ENCODE data around the gene CDK16.
"Not testable (repeated sequence)": the region's sequence is repeated elsewhere in the genome, so short reads cannot be mapped to it uniquely, and the experiment has no call there.

The CDK16 gene

GRCh38 chrX:47257620-47258019, 39.1 kb downstream of the CDK16 start:
- H3K36me3 ChIP-seq (ENCODE audit: control insufficient read depth, insufficient read depth, low read length); H3K9me3 ChIP-seq (ENCODE audit: control insufficient read depth, low read length); H3K9ac ChIP-seq (ENCODE audit: low read length); H3K27me3 ChIP-seq (ENCODE audit: control insufficient read depth, insufficient read depth, low read length); H3K4me1 ChIP-seq (ENCODE audit: control insufficient read depth, insufficient read depth, low read length); H3K4me3 ChIP-seq (ENCODE audit: low read length): not testable (repeated sequence)

- Histone ChIP-seq H3K4me3 (ENCODE audit: low read length) (no peak overlapping the region), H3K4me1 (ENCODE audit: control insufficient read depth, insufficient read depth, low read length) (no peaks in the 10 kb centered on the region), H3K36me3 (ENCODE audit: control insufficient read depth, insufficient read depth, low read length) (no peaks in the 10 kb centered on the region), H3K9ac (ENCODE audit: low read length) (no peak overlapping the region), H3K27me3 (ENCODE audit: control insufficient read depth, insufficient read depth, low read length) (no peaks in the 10 kb centered on the region), H3K9me3 (ENCODE audit: control insufficient read depth, low read length) (no peaks in the 10 kb centered on the region)
These were observed 46.1 kb downstream of the CDK16 start for GRCh38 chrX:47264483-47265173.

- H3K27me3 ChIP-seq (ENCODE audit: control insufficient read depth, insufficient read depth, low read length), result no peaks in the 10 kb centered on the region
- no peak overlapping the region for H3K4me3 ChIP-seq (ENCODE audit: low read length)
- H3K9ac ChIP-seq (ENCODE audit: low read length), result no peak overlapping the region
- H3K9me3 ChIP-seq (ENCODE audit: control insufficient read depth, low read length), result no peaks in the 10 kb centered on the region
- H3K4me1 ChIP-seq (ENCODE audit: control insufficient read depth, insufficient read depth, low read length), result no peaks in the 10 kb centered on the region
- H3K36me3 ChIP-seq (ENCODE audit: control insufficient read depth, insufficient read depth, low read length), result no peaks in the 10 kb centered on the region
These were observed 48.2 kb downstream of the CDK16 start for GRCh38 chrX:47266643-47267042.

- no peaks in the 10 kb centered on the region for H3K4me1 ChIP-seq (ENCODE audit: control insufficient read depth, insufficient read depth, low read length)
- H3K4me3 ChIP-seq (ENCODE audit: low read length), result no peak overlapping the region
- H3K9ac ChIP-seq (ENCODE audit: low read length), result no peak overlapping the region
- H3K9me3 ChIP-seq (ENCODE audit: control insufficient read depth, low read length), result no peaks in the 10 kb centered on the region
- no peaks in the 10 kb centered on the region for H3K27me3 ChIP-seq (ENCODE audit: control insufficient read depth, insufficient read depth, low read length)
- no peaks in the 10 kb centered on the region for H3K36me3 ChIP-seq (ENCODE audit: control insufficient read depth, insufficient read depth, low read length)
These were observed 53.5 kb downstream of the CDK16 start for GRCh38 chrX:47272013-47272408.

- Histone ChIP-seq H3K4me1 (ENCODE audit: control insufficient read depth, insufficient read depth, low read length) (no peaks in the 10 kb centered on the region), H3K36me3 (ENCODE audit: control insufficient read depth, insufficient read depth, low read length) (no peaks in the 10 kb centered on the region), H3K27me3 (ENCODE audit: control insufficient read depth, insufficient read depth, low read length) (no peaks in the 10 kb centered on the region), H3K9me3 (ENCODE audit: control insufficient read depth, low read length) (no peaks in the 10 kb centered on the region), H3K9ac (ENCODE audit: low read length) (no peak overlapping the region), H3K4me3 (ENCODE audit: low read length) (no peak overlapping the region)
These were observed 54.7 kb downstream of the CDK16 start for GRCh38 chrX:47273011-47273730.

- Histone ChIP-seq H3K4me3 (ENCODE audit: low read length) (no peak overlapping the region), H3K9ac (ENCODE audit: low read length) (no peak overlapping the region), H3K36me3 (ENCODE audit: control insufficient read depth, insufficient read depth, low read length) (no peaks in the 10 kb centered on the region), H3K4me1 (ENCODE audit: control insufficient read depth, insufficient read depth, low read length) (no peaks in the 10 kb centered on the region), H3K9me3 (ENCODE audit: control insufficient read depth, low read length) (no peaks in the 10 kb centered on the region), H3K27me3 (ENCODE audit: control insufficient read depth, insufficient read depth, low read length) (no peaks in the 10 kb centered on the region)
These were observed 60.2 kb downstream of the CDK16 start for GRCh38 chrX:47278691-47279090.

Measured in mucosa of stomach (tissue), 1 donor.